ENCODE measurements around the gene LRG1.
A peak's percentile ranks its signal among the peaks of the same experiment; 100 is the strongest.

The LRG1 gene

DNA sequence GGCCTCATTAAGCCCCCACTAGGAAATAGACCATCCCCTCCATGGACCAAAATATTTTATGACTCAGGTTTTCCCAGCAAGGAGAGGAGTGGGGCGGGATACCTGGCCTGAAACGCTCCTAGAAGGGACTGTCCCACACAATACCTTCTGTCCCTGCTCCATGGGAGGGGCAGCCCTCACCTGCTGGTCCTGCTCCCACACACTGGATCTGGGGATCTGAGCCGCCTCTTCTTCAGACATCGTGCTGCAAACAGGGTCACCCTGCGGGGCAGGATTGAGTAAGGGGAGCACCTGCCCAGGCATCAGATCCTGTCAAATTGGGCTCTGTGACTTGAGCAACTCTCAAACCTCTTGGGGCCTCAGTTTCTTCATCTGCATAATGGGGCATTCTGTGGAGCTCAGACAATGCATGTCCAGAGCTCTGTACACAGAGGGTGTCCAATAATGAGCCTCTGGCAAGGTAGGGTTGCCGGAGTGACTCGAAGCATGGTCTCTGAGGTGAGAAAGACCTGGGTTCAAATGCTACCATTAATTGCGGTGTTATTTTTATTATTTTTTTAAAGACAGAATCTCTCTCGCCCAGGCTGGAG, 5.9 kb downstream of the LRG1 start:
- 88% methylated on average over 9 of the region's 9 CpGs for WGBS
- Histone ChIP-seq H3K4me2 (ENCODE audit: low read length, poor library complexity, severe bottlenecking) (no peak overlapping the region), H3K14ac (ENCODE audit: low read length in 2 of 2) (no peak overlapping the region), H3K27ac (ENCODE audit: low read length, poor library complexity, severe bottlenecking) (no peak overlapping the region), H2BK120ac (ENCODE audit: low read depth, low read length) (no peak overlapping the region), H3K36me3 (ENCODE audit: control insufficient read depth in 1 of 2, insufficient read depth in 2 of 2, low read depth in 1 of 2, low read length in 2 of 2) (no peaks in the 10 kb centered on the region), H3K4ac (ENCODE audit: low read depth in 1 of 2, low read length in 2 of 2) (no peak overlapping the region), H3K23ac (ENCODE audit: low read length in 2 of 2) (no peak overlapping the region), H2AK5ac (ENCODE audit: low read length, severe bottlenecking) (no peak overlapping the region), H4K91ac (ENCODE audit: low read length) (no peak overlapping the region), H3K79me1 (replicated peaks; ENCODE audit: low read length, poor library complexity, severe bottlenecking) (no peaks in the 10 kb centered on the region), H2BK12ac (ENCODE audit: low read length in 2 of 2) (no peak overlapping the region), H2AFZ (ENCODE audit: low read depth, low read length) (no peak overlapping the region), H3K9me3 (ENCODE audit: control insufficient read depth, low read length) (no peaks in the 10 kb centered on the region), H3K27me3 (ENCODE audit: control insufficient read depth in 1 of 2, insufficient read depth in 1 of 2, low read length in 2 of 2) (peaks cover 42 to 79% of the 10 kb centered on the region in 2 experiments), H2BK5ac (ENCODE audit: low read depth, low read length, poor library complexity, severe bottlenecking) (no peak overlapping the region), H3K4me3 (ENCODE audit: insufficient read depth in 1 of 2, low read depth in 1 of 2, low read length in 2 of 2) (no peak overlapping the region), H3K18ac (ENCODE audit: low read depth in 1 of 2, low read length in 2 of 2) (no peak overlapping the region), H3K4me1 (ENCODE audit: control insufficient read depth, insufficient read depth, low read depth, low read length) (peaks cover 12% of the 10 kb centered on the region), H3K9ac (ENCODE audit: low read length) (no peak overlapping the region), H2BK15ac (ENCODE audit: low read depth, poor library complexity, severe bottlenecking) (no peak overlapping the region), H4K8ac (ENCODE audit: low read length) (no peak overlapping the region)
- DNase-seq: no peak

DNA sequence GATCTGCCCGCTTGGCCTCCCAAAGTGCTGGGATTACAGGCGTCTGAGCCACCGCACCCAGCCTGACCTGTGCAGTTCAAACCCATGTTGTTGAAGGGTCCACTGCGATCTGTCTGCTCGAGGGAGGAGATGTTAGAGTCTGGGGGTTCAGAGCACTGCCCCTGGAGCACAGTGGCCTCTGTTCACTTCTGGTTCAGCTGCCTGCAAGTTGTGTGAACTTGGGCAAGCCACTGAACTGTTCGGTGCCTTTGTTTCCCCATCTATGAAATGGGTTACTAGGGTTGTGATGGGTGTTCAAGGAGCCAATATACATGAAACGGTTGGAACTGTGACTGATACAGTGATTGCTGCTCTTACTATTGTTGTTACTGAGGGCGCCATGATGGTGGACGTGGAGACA, 6.5 kb downstream of the LRG1 start:
- H2BK5ac ChIP-seq (ENCODE audit: low read depth, low read length, poor library complexity, severe bottlenecking): no peak overlapping the region
- no peak overlapping the region for H4K8ac ChIP-seq (ENCODE audit: low read length)
- no peak overlapping the region for H2BK120ac ChIP-seq (ENCODE audit: low read depth, low read length)
- no peak overlapping the region for H3K9ac ChIP-seq (ENCODE audit: low read length)
- H2BK15ac ChIP-seq (ENCODE audit: low read depth, poor library complexity, severe bottlenecking): no peak overlapping the region
- H3K9me3 ChIP-seq (ENCODE audit: control insufficient read depth, low read length): no peaks in the 10 kb centered on the region
- H3K27me3 ChIP-seq (ENCODE audit: control insufficient read depth in 1 of 2, insufficient read depth in 1 of 2, low read length in 2 of 2): peaks cover 44 to 77% of the 10 kb centered on the region in 2 experiments
- no peak overlapping the region for H2AK5ac ChIP-seq (ENCODE audit: low read length, severe bottlenecking)
- no peak overlapping the region for H3K18ac ChIP-seq (ENCODE audit: low read depth in 1 of 2, low read length in 2 of 2)
- 83% methylated on average over 9 of the region's 9 CpGs for WGBS
- no peak overlapping the region for H3K4me3 ChIP-seq (ENCODE audit: insufficient read depth in 1 of 2, low read depth in 1 of 2, low read length in 2 of 2)
- no peak overlapping the region for H3K23ac ChIP-seq (ENCODE audit: low read length in 2 of 2)
- no peak for DNase-seq
- no peak overlapping the region for H3K14ac ChIP-seq (ENCODE audit: low read length in 2 of 2)
- no peak overlapping the region for H2AFZ ChIP-seq (ENCODE audit: low read depth, low read length)
- H3K4ac ChIP-seq (ENCODE audit: low read depth in 1 of 2, low read length in 2 of 2): no peak overlapping the region
- no peak overlapping the region for H3K27ac ChIP-seq (ENCODE audit: low read length, poor library complexity, severe bottlenecking)
- H3K4me1 ChIP-seq (ENCODE audit: control insufficient read depth, insufficient read depth, low read depth, low read length): peaks cover 12% of the 10 kb centered on the region
- H3K4me2 ChIP-seq (ENCODE audit: low read length, poor library complexity, severe bottlenecking): no peak overlapping the region
- no peaks in the 10 kb centered on the region for H3K79me1 ChIP-seq (replicated peaks; ENCODE audit: low read length, poor library complexity, severe bottlenecking)
- no peaks in the 10 kb centered on the region for H3K36me3 ChIP-seq (ENCODE audit: control insufficient read depth in 1 of 2, insufficient read depth in 2 of 2, low read depth in 1 of 2, low read length in 2 of 2)
- H4K91ac ChIP-seq (ENCODE audit: low read length): no peak overlapping the region
- H2BK12ac ChIP-seq (ENCODE audit: low read length in 2 of 2): no peak overlapping the region

DNA sequence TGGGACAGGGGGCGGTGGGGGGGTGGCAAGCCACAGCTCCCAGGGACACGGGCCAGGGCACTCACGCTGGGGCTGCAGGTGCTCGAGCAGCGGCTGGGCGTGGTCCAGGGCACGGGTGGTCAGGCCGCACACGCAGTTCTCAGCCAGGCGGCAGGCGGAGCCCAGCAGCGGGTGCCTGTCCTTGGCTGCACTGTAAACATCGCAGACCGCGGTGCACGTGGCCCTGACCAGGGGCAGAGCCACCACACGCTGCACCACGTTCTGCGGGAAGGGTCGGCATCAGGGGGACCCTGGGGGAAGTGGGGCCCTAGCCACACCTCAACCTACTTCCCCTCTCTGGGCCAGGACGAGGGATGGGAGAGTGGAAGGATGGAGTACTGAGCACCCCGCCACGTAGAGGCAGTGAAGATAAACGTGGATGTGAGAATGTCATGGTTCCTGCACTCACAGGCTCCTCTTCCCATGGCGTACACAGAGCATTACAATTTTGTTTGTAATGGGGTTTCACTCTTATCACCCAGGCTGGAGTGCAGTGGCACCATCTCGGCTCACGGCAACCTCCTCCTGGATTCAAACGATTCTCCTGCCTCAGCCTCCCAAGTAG, 8.2 kb downstream of the LRG1 start:
- Histone ChIP-seq H3K4me3 (ENCODE audit: insufficient read depth in 1 of 2, low read depth in 1 of 2, low read length in 2 of 2) (peak overlapping the region in 1 of 2 experiments; percentile 20), H3K4me1 (ENCODE audit: control insufficient read depth, insufficient read depth, low read depth, low read length) (peaks cover 12% of the 10 kb centered on the region), H2BK120ac (ENCODE audit: low read depth, low read length) (no peak overlapping the region), H3K36me3 (ENCODE audit: control insufficient read depth in 1 of 2, insufficient read depth in 2 of 2, low read depth in 1 of 2, low read length in 2 of 2) (no peaks in the 10 kb centered on the region), H2AK5ac (ENCODE audit: low read length, severe bottlenecking) (no peak overlapping the region), H2AFZ (ENCODE audit: low read depth, low read length) (no peak overlapping the region), H3K4ac (ENCODE audit: low read depth in 1 of 2, low read length in 2 of 2) (no peak overlapping the region), H2BK12ac (ENCODE audit: low read length in 2 of 2) (no peak overlapping the region), H3K79me1 (replicated peaks; ENCODE audit: low read length, poor library complexity, severe bottlenecking) (no peaks in the 10 kb centered on the region), H3K9ac (ENCODE audit: low read length) (no peak overlapping the region), H3K18ac (ENCODE audit: low read depth in 1 of 2, low read length in 2 of 2) (no peak overlapping the region), H4K8ac (ENCODE audit: low read length) (peak overlapping the region; percentile 62), H4K91ac (ENCODE audit: low read length) (peak overlapping the region; percentile 37), H3K23ac (ENCODE audit: low read length in 2 of 2) (no peak overlapping the region), H2BK5ac (ENCODE audit: low read depth, low read length, poor library complexity, severe bottlenecking) (no peak overlapping the region), H3K27me3 (ENCODE audit: control insufficient read depth in 1 of 2, insufficient read depth in 1 of 2, low read length in 2 of 2) (peaks cover 41 to 64% of the 10 kb centered on the region in 2 experiments), H2BK15ac (ENCODE audit: low read depth, poor library complexity, severe bottlenecking) (no peak overlapping the region), H3K14ac (ENCODE audit: low read length in 2 of 2) (no peak overlapping the region), H3K4me2 (ENCODE audit: low read length, poor library complexity, severe bottlenecking) (no peak overlapping the region), H3K27ac (ENCODE audit: low read length, poor library complexity, severe bottlenecking) (no peak overlapping the region), H3K9me3 (ENCODE audit: control insufficient read depth, low read length) (no peaks in the 10 kb centered on the region)
- WGBS: 71% methylated on average over 20 of the region's 28 CpGs
- DNase-seq: no peak

DNA sequence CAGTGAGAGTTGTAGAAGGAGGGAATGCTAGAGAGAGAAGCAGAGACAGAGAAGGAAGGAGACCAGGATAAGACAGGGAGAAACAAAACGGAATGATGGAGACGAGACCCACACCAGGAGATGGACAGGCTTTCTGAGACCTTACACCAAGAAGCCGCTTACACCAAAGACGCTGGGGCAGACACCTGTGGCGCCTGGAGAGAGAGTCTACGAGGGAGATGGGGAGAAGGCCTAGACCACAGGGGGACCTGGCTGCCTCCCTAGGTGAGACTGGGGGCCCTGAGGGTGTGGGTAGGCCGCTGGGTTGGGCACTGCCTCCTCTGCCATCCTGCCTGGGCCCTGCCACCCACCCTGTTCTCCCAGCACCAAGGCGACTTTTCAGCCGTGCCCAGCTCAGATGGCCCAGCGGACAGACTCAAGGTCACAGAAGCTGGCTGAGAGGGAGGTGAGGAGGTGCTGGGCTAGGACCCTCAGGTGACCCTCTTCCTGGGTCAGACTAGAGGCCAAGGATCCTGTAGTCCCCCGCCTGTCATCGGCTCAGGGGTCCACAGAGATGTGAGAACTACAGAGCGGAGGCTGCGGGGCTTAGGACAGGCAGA, 9.8 kb downstream of the LRG1 start:
- Histone ChIP-seq H3K27ac (ENCODE audit: low read length, poor library complexity, severe bottlenecking) (no peak overlapping the region), H3K14ac (ENCODE audit: low read length in 2 of 2) (no peak overlapping the region), H3K36me3 (ENCODE audit: control insufficient read depth in 1 of 2, insufficient read depth in 2 of 2, low read depth in 1 of 2, low read length in 2 of 2) (no peaks in the 10 kb centered on the region), H2BK15ac (ENCODE audit: low read depth, poor library complexity, severe bottlenecking) (no peak overlapping the region), H3K23ac (ENCODE audit: low read length in 2 of 2) (no peak overlapping the region), H3K4me2 (ENCODE audit: low read length, poor library complexity, severe bottlenecking) (no peak overlapping the region), H3K4me3 (ENCODE audit: insufficient read depth in 1 of 2, low read depth in 1 of 2, low read length in 2 of 2) (no peak overlapping the region), H3K9ac (ENCODE audit: low read length) (no peak overlapping the region), H4K91ac (ENCODE audit: low read length) (peak overlapping the region; percentile 22), H2BK120ac (ENCODE audit: low read depth, low read length) (no peak overlapping the region), H3K4me1 (ENCODE audit: control insufficient read depth, insufficient read depth, low read depth, low read length) (peaks cover 7% of the 10 kb centered on the region), H3K18ac (ENCODE audit: low read depth in 1 of 2, low read length in 2 of 2) (no peak overlapping the region), H3K79me1 (replicated peaks; ENCODE audit: low read length, poor library complexity, severe bottlenecking) (no peaks in the 10 kb centered on the region), H3K27me3 (ENCODE audit: control insufficient read depth in 1 of 2, insufficient read depth in 1 of 2, low read length in 2 of 2) (peaks cover 31 to 48% of the 10 kb centered on the region in 2 experiments), H3K4ac (ENCODE audit: low read depth in 1 of 2, low read length in 2 of 2) (no peak overlapping the region), H2AFZ (ENCODE audit: low read depth, low read length) (no peak overlapping the region), H2BK12ac (ENCODE audit: low read length in 2 of 2) (no peak overlapping the region), H3K9me3 (ENCODE audit: control insufficient read depth, low read length) (no peaks in the 10 kb centered on the region), H4K8ac (ENCODE audit: low read length) (no peak overlapping the region), H2AK5ac (ENCODE audit: low read length, severe bottlenecking) (no peak overlapping the region), H2BK5ac (ENCODE audit: low read depth, low read length, poor library complexity, severe bottlenecking) (no peak overlapping the region)
- WGBS: 76% methylated on average over 14 of the region's 14 CpGs
- DNase-seq: no peak

Data from mesenchymal stem cell (in vitro differentiated cells and primary cell).